Measurements from ENCODE around the gene FAM98C. TPM values are rescaled to one million over a fixed set of nuclear protein-coding genes. Genes with fewer than 3 reads are reported as not detected.

Gene FAM98C
- total RNA-seq, 2 donors from 2014 or later = 19.9 to 59.5 TPM

GRCh38 chr19:38457690-38458405 lies 55.0 kb downstream of the FAM98C start:
- 86% methylated on average over 15 of the region's 15 CpGs for WGBS
- Histone ChIP-seq H3K27me3 (replicated peaks; ENCODE audit: insufficient read depth) (no peaks in the 10 kb centered on the region), H3K4me3 (no peak overlapping the region), H3K4me1 (replicated peaks) (no peaks in the 10 kb centered on the region), H3K36me3 (no peaks in the 10 kb centered on the region), H3K27ac (no peak overlapping the region), H3K9me3 (no peaks in the 10 kb centered on the region)
- intact Hi-C loops (cut with DNase I) = no loop called here
- no peak for DNase-seq (ENCODE audit: low spot score)
- TF ChIP-seq POLR2AphosphoS5 (IDR thresholded peaks at IDR 0.05) (no peak), POLR2A (IDR thresholded peaks at IDR 0.05) (no peak)
- TF ChIP-seq, protein P1, sequence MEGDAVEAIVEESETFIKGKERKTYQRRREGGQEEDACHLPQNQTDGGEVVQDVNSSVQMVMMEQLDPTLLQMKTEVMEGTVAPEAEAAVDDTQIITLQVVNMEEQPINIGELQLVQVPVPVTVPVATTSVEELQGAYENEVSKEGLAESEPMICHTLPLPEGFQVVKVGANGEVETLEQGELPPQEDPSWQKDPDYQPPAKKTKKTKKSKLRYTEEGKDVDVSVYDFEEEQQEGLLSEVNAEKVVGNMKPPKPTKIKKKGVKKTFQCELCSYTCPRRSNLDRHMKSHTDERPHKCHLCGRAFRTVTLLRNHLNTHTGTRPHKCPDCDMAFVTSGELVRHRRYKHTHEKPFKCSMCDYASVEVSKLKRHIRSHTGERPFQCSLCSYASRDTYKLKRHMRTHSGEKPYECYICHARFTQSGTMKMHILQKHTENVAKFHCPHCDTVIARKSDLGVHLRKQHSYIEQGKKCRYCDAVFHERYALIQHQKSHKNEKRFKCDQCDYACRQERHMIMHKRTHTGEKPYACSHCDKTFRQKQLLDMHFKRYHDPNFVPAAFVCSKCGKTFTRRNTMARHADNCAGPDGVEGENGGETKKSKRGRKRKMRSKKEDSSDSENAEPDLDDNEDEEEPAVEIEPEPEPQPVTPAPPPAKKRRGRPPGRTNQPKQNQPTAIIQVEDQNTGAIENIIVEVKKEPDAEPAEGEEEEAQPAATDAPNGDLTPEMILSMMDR (IDR thresholded peaks at IDR 0.05) = no peak

Other genes with a start within 250 kb of the FAM98C start
- 1 to 10 TPM in 1 of 2 donors, not detected in 1; 1.8 TPM for gene DPF1, start 178.9 kb upstream of the FAM98C start, total RNA-seq
- gene PPP1R14A, start 146.7 kb upstream of the FAM98C start, total RNA-seq = 100 to 1,000 TPM in 1 of 2 donors, 10 to 100 TPM in 1; 44.1 to 151 TPM
- 100 to 1,000 TPM; 349 to 932 TPM for gene SPINT2, start 138.5 kb upstream of the FAM98C start, total RNA-seq
- 10 to 100 TPM in 1 of 2 donors, 1 to 10 TPM in 1; 9.7 to 15.5 TPM for gene C19orf33, start 98.8 kb upstream of the FAM98C start, total RNA-seq
- gene YIF1B, start 87.1 kb upstream of the FAM98C start, total RNA-seq = 10 to 100 TPM; 34.7 to 71.9 TPM
- 1 to 10 TPM; 5.9 to 7.3 TPM for gene KCNK6, start 83.2 kb upstream of the FAM98C start, total RNA-seq
- 10 to 100 TPM; 10.7 to 20.6 TPM for gene CATSPERG, start 67.3 kb upstream of the FAM98C start, total RNA-seq
- 100 to 1,000 TPM; 232 to 298 TPM for gene PSMD8, start 28.5 kb upstream of the FAM98C start, total RNA-seq
- 1 to 10 TPM in 1 of 2 donors, under 1 TPM in 1; 0.27 to 7.4 TPM for gene GGN, start 15.1 kb upstream of the FAM98C start, total RNA-seq
- 1 to 10 TPM in 1 of 2 donors, under 1 TPM in 1; 0.82 to 3.3 TPM for gene SPRED3, start 14.4 kb upstream of the FAM98C start, total RNA-seq
- gene RASGRP4, start 23.1 kb downstream of the FAM98C start, total RNA-seq = 1 to 10 TPM; 1.4 to 1.6 TPM
- gene RYR1, start 30.6 kb downstream of the FAM98C start, total RNA-seq = 1 to 10 TPM; 5.7 to 8.6 TPM
- gene MAP4K1, start 214.9 kb downstream of the FAM98C start, total RNA-seq = 10 to 100 TPM in 1 of 2 donors, 1 to 10 TPM in 1; 1.6 to 14.1 TPM
- 100 to 1,000 TPM; 368 to 618 TPM for gene EIF3K, start 216.1 kb downstream of the FAM98C start, total RNA-seq
- gene ACTN4, start 244.6 kb downstream of the FAM98C start, total RNA-seq = 100 to 1,000 TPM; 312 to 330 TPM

Measured in prostate gland (tissue), 2 donors.